A673 (cell line): ENCODE data around the gene ESX1.

Source experiments
- CTCF ChIP-seq: fragments of 300-800, 200-600 bp; sonication (generic); conservative IDR thresholded peaks from 2 replicates; pipeline ENCODE4 v1.5.1; 2017; ENCODE audit warnings: low read depth, mild to moderate bottlenecking, antibody characterized with exemption, low read length, moderate library complexity, mixed read lengths
- EZH2 ChIP-seq: fragments of 200-600 bp; sonication (generic); IDR thresholded peaks from 2 replicates; pipeline ENCODE4 v1.6.1; 2017; ENCODE audit warnings: borderline replicate concordance, low read depth, mild to moderate bottlenecking, mixed read lengths, antibody characterized with exemption, low read length; ENCODE audit not compliant: poor library complexity, severe bottlenecking

- TF ChIP-seq CTCF, result no peak
- TF ChIP-seq EZH2, result no peak
Observed at GRCh38 chrX:104205548-104205947, 49.2 kb downstream of the ESX1 start.
